C4-2B (cell line): Measurements from ENCODE around the gene HYAL3.

Experiments used
- H3K27ac ChIP-seq: fragments of 450-650 bp; 2 replicates; pipeline ENCODE4 v1.5.1; 2017
- CTCF ChIP-seq: fragments of 450-650 bp; conservative IDR thresholded peaks from 2 replicates; pipeline ENCODE4 v1.5.1; 2017; ENCODE audit warnings: mild to moderate bottlenecking
- ZFX ChIP-seq: fragments of 450-650 bp; IDR thresholded peaks from 2 replicates; pipeline ENCODE4 v1.6.1; 2017

Gene HYAL3

GRCh38 chr3:50272911-50273688 is 26.1 kb downstream of the HYAL3 start:
- peak; percentile 87 for TF ChIP-seq CTCF
- TF ChIP-seq ZFX: no peak
- peak overlapping the region; percentile 23 for H3K27ac ChIP-seq

GRCh38 chr3:50272538-50272910 is 26.7 kb downstream of the HYAL3 start:
- peak overlapping the region; percentile 41 for H3K27ac ChIP-seq

- no peak for TF ChIP-seq CTCF
- peak overlapping the region; percentile 41 for H3K27ac ChIP-seq
Measured at GRCh38 chr3:50271314-50271936, 27.8 kb downstream of the HYAL3 start.

GRCh38 chr3:50270422-50271224 is 28.6 kb downstream of the HYAL3 start:
- TF ChIP-seq ZFX (no peak), CTCF (no peak)
- H3K27ac ChIP-seq: peak overlapping the region; percentile 41

GRCh38 chr3:50269977-50270413 is 29.2 kb downstream of the HYAL3 start:
- peak overlapping the region; percentile 41 for H3K27ac ChIP-seq
- TF ChIP-seq CTCF (no peak), ZFX (no peak)

- peak overlapping the region; percentile 41; the same call in 1 of the 2 replicates for H3K27ac ChIP-seq
- TF ChIP-seq ZFX (no peak), CTCF (no peak)
Measured at GRCh38 chr3:50269460-50269859, 29.7 kb downstream of the HYAL3 start.

- no peak for TF ChIP-seq CTCF
- no peak for TF ChIP-seq ZFX
- H3K27ac ChIP-seq: peak within 1 kb of the TSS; percentile 41
Measured at GRCh38 chr3:50268703-50269451, 30.3 kb downstream of the HYAL3 start, which contains the start of gene SEMA3B. SEMA3B (plus strand) TSS chr3:50269147; CDS start chr3:50269241, 94 bp downstream.
